Prostate gland (tissue), 2 donors: ENCODE measurements around the gene TP53RK.

Experiments
- CTCF ChIP-seq, 4 experiments: fragments of 200-600 bp in 2 of 4; fragments of 450-650 bp in 2 of 4; sonication (generic) in 2 of 4; IDR thresholded peaks; 1 replicate in 3 of 4; 2 replicates in 1 of 4; pipeline ENCODE4 v1.5.1; 2016 to 2019; ENCODE audit warnings: antibody characterized with exemption in 4 of 4, mild to moderate bottlenecking in 2 of 4, moderate library complexity in 2 of 4
- POLR2A ChIP-seq: fragments of 450-650 bp; IDR thresholded peaks from one replicate; pipeline ENCODE4 v1.6.1; 2016; ENCODE audit warnings: antibody characterized with exemption, mild to moderate bottlenecking
- POLR2AphosphoS5 ChIP-seq: sonication (generic); formaldehyde crosslinking; IDR thresholded peaks from one replicate; pipeline ENCODE4 v1.6.1; 2017; ENCODE audit warnings: antibody characterized with exemption

DNA sequence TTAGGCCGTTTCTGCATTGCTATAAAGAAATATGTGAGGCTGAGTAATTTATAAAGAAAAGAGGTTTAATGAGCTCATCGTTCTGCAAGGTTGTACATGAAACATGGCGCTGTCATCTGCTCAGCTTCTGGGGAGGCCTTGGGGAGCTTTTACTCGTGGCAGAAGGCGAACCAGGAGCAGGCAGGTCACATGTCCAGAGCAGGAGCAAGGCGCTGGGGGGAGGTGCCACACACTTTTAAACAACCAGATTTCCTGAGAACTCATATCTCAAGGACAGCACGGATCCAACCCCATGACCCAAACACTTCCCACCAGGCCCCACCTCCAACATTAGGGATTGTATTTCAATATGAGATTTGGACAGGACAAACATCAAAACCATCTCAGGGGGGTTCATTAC lies 31.6 kb downstream of the TP53RK start:
- TF ChIP-seq CTCF (IDR thresholded peaks at IDR 0.05) (no peak), POLR2A (no peak), POLR2AphosphoS5 (no peak)
